GM12891 (cell line): Measurements from ENCODE around the gene UGT2B15.

Experiments used
- DNase-seq: peaks from one replicate; pipeline ENCODE4 v3.0.0; 2011; ENCODE audit warnings: low spot score; ENCODE audit not compliant: insufficient read length
- FAIRE-seq: peaks from 2 replicates; lab custom pipeline; 2011; peaks lifted over from hg19 to GRCh38; lab: Jason Lieb, UNC
- PAX5 ChIP-seq: IDR thresholded peaks from 2 replicates; pipeline ENCODE4 v1.6.1; 2011; ENCODE audit warnings: low read length, moderate library complexity, mild to moderate bottlenecking; ENCODE audit not compliant: insufficient read depth, severe bottlenecking
- POLR2A ChIP-seq: IDR thresholded peaks from 2 replicates; pipeline ENCODE4 v1.6.1; 2011; ENCODE audit warnings: low read depth, low read length, control low read depth
- POLR2AphosphoS5 ChIP-seq: IDR thresholded peaks from 2 replicates; pipeline ENCODE4 v1.6.1; 2011; ENCODE audit warnings: low read depth, low read length, control low read depth
- POU2F2 ChIP-seq: IDR thresholded peaks from 2 replicates; pipeline ENCODE4 v1.6.1; 2011; ENCODE audit warnings: low read depth, mild to moderate bottlenecking, control low read depth, low read length, moderate library complexity
- SPI1 ChIP-seq: IDR thresholded peaks from 2 replicates; pipeline ENCODE4 v1.6.1; 2011; ENCODE audit warnings: low read depth, low read length, control low read depth
- TAF1 ChIP-seq: IDR thresholded peaks from 2 replicates; pipeline ENCODE4 v1.6.1; 2011; ENCODE audit warnings: low read depth, low read length, control low read depth

Gene UGT2B15

GRCh38 chr4:68599150-68599549, 71.3 kb downstream of the UGT2B15 start:
- DNase-seq (no peak), FAIRE-seq (no peak)
- no peak for TF ChIP-seq POLR2AphosphoS5
- no peak for TF ChIP-seq POU2F2
- no peak for TF ChIP-seq POLR2A
- TF ChIP-seq TAF1, result no peak
- TF ChIP-seq SPI1, result no peak
- no peak for TF ChIP-seq PAX5

GRCh38 chr4:68597482-68597881, 73.0 kb downstream of the UGT2B15 start:
- DNase-seq, result no peak
- no peak for FAIRE-seq
- no peak for TF ChIP-seq TAF1
- TF ChIP-seq SPI1, result no peak
- no peak for TF ChIP-seq POLR2AphosphoS5
- TF ChIP-seq POU2F2, result no peak
- no peak for TF ChIP-seq POLR2A
- no peak for TF ChIP-seq PAX5
